Stimulated activated CD4-positive, alpha-beta T cell treated with anti-CD3 and anti-CD28 coated beads, Interleukin-15, amount 100 ng/mL, for 24 hours (primary cell): Measurements from ENCODE around the gene HRH3.

Experiments
- DNase-seq: peaks from one replicate; pipeline ENCODE4 v3.0.0-alpha.2; 2020

The HRH3 gene

DNA sequence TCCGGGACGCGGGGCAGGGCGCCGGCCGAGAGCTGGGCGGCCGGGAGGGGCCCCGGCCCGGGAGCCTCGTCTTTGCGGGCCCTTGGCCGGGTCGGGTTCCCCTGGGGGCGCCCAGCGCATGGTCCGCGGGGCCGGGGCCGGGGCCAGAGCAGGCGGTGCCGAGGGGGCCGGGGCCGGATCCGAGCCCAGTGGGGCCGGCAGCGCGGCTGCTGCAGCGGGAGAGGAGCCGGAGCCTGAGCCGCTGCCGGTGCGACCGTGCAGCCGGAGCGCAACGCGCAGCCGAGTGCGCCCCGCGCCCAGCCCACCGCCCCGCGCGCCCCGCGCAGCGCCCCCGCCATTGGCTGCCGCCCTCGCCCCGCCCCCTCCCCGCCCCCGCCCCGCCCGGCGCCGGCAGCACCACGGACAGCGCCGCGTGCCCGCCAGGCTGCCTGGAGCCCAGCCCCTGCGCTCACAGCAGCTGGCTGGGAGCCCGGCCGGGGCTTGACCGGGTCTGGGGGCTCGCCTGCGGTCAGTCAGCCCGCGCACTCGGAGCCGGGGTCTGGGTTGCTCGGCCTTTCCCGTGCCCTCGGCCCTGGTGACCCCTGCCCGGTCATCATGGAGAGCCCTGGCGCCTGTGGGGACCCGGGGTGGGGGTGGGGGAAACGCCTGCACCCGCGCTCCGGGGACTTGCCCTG, at the start of gene HRH3:
TSS of gene HRH3 (minus strand) at position 287 of the 674 bp plus-strand sequence. CDS start 308 bp downstream, outside the sequence.
- peak; percentile 34 for DNase-seq

GRCh38 chr20:62269871-62270270, 49.8 kb upstream of the HRH3 start:
- no peak for DNase-seq

DNA sequence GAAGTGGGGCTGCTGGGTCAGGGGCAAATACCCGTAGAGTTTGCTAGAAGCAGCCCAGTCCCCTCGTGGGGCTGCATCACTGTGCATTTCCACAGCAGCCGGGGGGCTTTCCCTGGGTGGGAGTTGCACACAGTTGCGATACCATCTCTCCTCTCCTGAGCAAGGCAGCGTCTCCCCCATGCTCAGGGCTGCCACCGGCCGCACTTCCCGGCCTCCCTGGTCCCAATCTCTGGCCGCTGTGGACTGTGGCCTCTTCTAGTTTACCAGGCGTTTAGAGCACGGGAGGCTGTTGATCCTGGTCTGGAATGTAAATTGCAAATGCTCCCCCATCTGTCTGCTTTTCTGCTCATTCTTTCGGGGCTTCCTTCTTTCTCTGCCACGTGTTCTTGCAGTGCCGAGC, 49.3 kb upstream of the HRH3 start:
- no peak for DNase-seq

- no peak for DNase-seq
These were observed 48.3 kb upstream of the HRH3 start for GRCh38 chr20:62268228-62268900.

- no peak for DNase-seq
These were observed 47.5 kb upstream of the HRH3 start for GRCh38 chr20:62267543-62267942.

GRCh38 chr20:62266851-62267250, 46.8 kb upstream of the HRH3 start:
- DNase-seq, result no peak

DNA sequence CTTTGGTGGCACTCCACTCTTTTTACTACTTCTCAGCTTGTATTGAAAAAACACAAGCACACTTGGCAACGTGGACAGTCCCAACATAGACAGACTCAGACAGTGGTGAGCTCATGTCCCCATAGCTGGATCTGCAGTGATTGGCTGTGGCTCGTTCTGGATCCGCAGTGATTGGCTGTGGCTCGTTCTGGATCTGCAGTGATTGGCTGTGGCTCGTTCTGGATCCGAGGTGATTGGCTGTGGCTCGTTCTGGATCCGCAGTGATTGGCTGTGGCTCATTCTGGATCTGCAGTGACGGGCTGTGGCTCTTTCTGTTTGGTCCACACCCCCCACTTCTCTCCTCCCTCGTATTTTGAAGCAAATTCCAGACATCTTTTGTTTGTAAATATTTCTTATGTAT, 46.3 kb upstream of the HRH3 start:
- DNase-seq, result peak; percentile 7

DNA sequence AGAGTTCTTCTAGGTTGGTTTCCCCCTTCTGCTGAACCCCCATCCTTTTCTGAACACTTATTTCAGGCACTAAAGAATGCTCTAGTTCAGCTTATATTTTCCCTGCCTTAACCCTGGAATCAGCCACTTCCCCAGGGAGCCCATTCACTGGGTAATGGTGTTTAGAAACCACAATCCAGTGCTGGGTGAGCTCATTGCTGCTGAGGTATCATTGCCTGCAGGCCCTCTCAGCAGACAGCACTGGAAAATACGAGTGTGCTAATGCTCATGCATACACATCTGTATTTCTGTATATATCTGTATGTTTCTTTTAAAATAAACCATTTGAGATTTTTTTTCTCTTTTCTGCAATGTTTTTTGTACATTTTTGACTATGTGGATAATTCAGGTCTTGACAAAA, 45.3 kb upstream of the HRH3 start:
- DNase-seq, result no peak

DNA sequence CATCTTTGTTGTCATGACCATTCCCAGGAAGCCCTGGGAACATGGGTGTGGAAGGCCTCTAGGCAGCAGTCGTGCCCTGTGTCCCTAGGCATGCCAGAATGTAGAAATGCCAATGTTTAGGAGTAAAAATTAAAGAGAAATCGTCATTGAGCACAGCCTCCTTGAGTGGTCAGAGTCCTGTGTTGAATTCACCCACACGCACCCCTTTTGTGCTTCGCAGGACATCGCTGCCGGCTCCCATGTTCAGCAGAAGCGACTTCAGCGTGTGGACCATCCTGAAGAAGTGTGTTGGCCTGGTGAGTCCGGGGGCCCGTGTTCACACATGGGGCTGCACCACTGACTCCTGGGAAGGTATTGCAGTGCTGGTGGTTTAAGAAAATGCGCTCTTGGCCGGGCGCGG, 43.3 kb upstream of the HRH3 start:
- DNase-seq, result no peak

- no peak for DNase-seq
These were observed 42.0 kb upstream of the HRH3 start for GRCh38 chr20:62262064-62262463.

DNA sequence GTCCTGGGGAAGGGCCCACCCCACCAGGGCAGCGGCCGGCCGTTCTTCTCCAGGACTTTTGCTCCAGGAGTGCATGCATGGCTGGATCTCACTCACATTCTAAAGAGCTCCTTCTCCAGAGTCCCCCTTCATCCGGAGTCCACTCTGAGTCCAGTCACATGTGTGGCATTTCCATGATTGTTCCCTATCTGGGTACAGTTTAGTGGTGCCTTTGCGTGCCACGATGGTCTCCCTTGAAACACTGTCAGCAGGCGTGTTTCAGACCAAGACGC, 39.2 kb upstream of the HRH3 start:
- no peak for DNase-seq

DNA sequence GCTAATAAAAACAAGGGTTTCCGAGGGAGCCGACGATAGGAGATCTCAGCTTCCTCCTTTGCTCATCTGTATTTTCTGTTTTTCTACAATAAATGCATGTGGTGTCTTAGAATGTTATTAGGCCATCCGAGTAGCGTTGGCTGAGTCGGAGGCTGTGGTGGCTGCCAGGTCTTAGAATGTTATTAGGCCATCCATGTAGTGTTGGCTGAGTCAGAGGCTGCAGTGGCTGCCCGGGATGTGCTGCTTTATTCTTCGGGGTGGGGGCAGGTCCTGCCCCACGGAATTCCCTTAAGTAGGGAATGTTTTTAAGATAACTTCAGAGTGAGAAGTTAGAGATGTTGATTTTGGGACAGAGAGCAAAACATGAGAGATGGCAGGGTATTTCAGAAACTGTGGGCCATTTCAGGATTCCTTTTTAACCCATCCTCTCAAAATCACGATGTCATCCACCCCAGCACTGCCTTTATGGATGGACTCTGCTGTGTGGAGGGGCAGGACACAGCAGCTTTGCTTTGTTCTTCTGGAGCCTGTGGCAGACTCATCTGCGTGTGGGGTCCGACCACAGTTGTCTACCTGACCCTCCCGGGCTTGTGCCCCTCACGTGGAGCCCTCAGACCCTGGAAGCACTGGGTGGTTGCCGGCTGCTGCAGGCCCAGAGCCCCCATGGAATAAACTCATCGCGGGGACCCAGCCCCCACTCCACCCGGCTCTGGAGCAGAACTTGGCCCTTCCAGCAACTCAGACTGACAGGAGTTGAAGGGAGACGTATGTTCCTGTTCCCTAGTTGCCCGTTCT, 38.6 kb upstream of the HRH3 start:
- no peak for DNase-seq

- no peak for DNase-seq
These were observed 35.9 kb upstream of the HRH3 start for GRCh38 chr20:62255976-62256375.

GRCh38 chr20:62254021-62254724, 34.1 kb upstream of the HRH3 start:
- DNase-seq, result no peak

GRCh38 chr20:62253398-62253797, 33.3 kb upstream of the HRH3 start:
- DNase-seq, result no peak

DNA sequence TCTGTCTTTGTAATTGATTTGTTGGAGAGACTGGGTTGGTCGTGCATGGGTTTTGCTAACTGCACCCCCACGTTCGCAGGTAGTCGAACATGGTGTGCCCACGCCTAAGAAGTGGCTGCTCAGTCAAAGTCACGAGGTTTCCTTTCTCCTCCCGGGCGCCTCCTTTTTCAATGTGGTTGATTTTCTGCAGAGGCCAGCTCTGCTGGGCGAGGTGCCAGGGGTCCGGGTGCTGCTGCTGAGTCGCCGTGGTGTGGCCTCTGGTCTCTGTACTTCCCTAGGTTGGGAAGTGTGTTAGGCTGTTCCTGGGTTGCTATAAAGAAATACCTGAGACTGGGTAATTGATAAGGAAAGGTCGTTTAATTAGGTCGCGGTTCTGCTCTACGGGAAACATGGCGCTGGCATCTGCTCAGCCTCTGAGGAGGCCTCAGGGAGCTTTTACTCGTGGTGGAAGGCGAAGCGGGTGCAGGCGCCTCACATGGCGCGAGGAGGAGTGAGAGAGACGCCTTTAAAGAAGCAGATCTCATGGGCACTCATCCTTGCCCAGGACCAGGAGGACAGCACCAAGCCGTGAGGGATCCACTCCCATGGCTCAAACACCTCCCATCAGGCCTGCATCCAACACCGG, 32.4 kb upstream of the HRH3 start:
- no peak for DNase-seq

GRCh38 chr20:62248890-62249560, 28.9 kb upstream of the HRH3 start:
- DNase-seq, result no peak

DNA sequence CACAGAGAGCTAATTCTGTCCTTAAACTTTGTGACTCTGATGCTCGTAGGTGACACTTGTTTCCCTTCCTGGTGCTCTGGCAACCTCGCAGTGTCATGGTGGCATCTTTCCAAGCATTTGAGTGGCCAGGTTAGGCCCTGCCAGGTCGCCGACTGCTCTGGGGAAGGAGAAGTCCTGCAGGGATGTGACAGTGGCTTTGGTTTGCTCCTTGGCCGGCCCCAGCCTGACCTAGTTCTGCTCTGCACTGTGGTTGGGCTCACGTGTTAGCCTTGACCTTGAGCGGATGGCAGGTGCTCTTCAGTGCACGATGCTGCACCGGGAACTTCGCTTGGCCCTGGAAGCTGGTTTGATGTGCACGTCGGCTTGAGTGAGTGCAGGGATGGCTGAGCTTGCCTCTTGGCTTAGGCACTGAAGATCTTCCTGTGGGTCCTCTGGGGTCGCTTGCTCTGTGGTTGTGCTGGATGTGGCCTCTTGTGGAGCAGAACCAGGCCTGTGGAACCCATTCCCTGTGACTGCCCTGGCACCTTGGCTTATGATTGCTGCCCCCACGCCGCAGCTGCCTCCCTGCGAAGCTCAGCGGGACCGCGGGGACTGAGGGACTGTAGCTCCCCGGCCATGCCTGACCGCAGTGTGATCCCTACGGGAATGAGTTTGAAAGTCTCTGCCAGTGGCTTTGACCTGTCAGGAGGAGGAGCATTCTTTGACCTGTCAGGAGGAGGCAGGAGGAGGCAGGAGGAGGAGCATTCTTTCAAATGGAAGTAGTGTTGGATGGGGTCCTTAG, 27.0 kb upstream of the HRH3 start:
- no peak for DNase-seq

DNA sequence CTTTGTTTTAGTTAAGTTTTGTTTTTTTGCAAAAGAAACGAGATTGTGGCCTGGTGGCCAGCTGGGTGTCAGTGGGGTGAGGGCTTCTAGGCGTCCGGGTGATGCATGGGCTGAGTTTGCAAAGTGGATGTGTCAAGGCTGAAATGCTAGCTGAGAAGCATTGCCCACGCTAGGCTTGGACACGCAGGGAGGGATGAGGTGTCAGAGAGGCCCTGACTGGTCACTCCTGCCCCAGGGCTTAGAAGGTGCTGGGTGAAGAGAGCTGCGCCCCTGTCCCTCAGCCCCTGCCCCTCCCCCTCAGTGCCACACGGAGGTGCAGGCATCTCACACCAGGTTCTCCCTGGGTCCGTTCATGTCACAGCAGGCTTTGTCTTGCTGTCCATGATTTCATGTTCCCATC, 26.4 kb upstream of the HRH3 start:
- DNase-seq, result no peak

DNA sequence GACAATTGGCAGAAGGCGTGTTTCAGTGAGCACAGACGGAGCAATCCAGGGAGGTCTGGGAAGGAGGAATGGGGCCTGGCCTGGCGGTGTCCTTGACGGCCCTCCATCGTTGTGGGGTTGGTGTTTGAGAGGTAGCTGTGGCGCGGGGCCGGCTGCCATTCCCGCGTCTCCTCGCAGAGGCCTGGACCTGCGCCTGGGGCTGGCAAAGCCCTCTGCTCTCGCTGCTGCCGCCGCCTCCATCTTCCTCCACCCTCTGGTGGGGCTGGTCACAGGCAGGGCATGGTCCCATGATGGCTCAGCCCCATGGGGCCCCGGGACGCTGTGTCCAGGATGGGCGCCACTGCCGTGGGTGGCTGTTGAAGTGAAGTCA, 25.8 kb upstream of the HRH3 start:
- no peak for DNase-seq

DNA sequence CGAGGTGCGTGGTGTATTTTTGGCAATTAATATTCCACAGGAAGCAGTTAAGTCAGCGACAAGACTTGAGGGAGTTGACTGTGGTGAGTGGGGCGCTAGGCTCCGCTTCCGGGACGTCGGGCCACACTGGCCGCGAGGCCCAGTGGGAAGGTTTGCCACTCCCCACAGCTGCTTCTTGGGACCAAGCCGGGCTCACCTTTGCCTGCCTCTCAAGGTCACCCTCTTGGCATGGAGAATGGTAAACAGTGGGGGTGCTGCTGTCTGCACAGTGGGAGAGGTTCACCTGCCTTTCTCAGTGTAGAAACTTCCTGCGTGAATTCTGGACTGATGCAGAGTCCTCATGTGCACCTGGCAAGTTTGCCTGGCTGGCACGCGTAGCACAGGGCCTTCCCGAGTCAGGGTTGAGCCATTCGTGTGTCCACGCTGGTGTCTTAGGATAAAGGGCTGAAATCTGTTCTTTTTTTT, 24.6 kb upstream of the HRH3 start:
- DNase-seq, result no peak
